Skin epidermis (tissue), 12 donors: ENCODE results near the gene TMEM168.
"Not testable (repeated sequence)": the region's sequence is repeated elsewhere in the genome, so short reads cannot be mapped to it uniquely, and the experiment has no call there.

Source experiments
- H3K27ac ChIP-seq, 21 experiments: fragments of 200-600 bp; sonication (generic) in 11 of 21; one replicate each; pipeline ENCODE4 v1.5.0; 2020; ENCODE audit warnings: mild to moderate bottlenecking in 3 of 21, inconsistent platforms in 2 of 21, moderate library complexity in 2 of 21
- H3K4me3 ChIP-seq, 7 experiments: fragments of 200-600 bp; sonication (generic) in 2 of 7; one replicate each; pipeline ENCODE4 v1.5.0; 2020; ENCODE audit warnings: inconsistent platforms in 2 of 7, mild to moderate bottlenecking in 2 of 7, moderate library complexity in 1 of 7

TMEM168 gene, protein sequence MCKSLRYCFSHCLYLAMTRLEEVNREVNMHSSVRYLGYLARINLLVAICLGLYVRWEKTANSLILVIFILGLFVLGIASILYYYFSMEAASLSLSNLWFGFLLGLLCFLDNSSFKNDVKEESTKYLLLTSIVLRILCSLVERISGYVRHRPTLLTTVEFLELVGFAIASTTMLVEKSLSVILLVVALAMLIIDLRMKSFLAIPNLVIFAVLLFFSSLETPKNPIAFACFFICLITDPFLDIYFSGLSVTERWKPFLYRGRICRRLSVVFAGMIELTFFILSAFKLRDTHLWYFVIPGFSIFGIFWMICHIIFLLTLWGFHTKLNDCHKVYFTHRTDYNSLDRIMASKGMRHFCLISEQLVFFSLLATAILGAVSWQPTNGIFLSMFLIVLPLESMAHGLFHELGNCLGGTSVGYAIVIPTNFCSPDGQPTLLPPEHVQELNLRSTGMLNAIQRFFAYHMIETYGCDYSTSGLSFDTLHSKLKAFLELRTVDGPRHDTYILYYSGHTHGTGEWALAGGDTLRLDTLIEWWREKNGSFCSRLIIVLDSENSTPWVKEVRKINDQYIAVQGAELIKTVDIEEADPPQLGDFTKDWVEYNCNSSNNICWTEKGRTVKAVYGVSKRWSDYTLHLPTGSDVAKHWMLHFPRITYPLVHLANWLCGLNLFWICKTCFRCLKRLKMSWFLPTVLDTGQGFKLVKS

DNA sequence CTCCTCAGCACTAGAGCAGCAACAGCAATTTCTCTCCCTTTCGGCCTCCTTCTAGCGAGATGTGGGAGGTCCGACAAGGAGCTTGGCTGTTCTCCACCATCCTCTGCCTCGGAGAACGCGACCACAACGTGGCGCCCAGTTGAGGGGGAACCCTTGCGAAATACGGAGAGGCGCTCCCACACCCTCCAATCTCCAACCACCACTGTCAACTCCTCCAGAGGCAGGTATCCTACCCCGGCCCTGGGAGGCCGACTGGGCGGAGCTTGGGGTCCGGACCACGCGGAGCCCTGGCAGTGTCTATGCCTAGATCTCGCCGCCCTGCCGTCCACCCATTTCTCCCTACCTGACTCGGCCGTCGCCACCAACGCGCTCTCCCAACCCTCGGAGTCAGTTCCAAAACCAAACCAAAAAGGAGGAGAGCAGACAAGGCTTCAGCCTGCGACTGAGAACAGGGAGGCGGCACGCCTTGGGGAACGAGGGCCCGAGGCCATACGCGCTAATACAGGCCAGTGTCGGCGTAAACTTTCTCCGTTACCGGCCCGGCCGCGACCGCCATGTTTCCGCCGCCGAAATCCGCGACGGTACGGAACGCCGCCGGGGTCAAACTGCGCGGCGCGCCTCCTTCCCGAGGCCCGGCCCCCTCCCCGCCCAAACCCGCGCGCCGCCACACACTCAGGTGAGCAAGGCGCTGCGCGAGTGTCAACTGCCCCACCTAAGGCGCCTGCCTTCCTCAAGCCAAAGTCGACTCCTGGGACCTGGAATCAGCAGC lies at the start of gene TMEM168:
Gene TMEM168, minus strand, starts transcription at position 577 of the 769 bp plus-strand sequence. CDS start 5,568 bp downstream, outside the sequence.
- H3K27ac ChIP-seq = peak within 1 kb of the TSS; percentile 76 to 98 (median 94)
- peak within 1 kb of the TSS; percentile 62 to 88 (median 76) for H3K4me3 ChIP-seq

DNA sequence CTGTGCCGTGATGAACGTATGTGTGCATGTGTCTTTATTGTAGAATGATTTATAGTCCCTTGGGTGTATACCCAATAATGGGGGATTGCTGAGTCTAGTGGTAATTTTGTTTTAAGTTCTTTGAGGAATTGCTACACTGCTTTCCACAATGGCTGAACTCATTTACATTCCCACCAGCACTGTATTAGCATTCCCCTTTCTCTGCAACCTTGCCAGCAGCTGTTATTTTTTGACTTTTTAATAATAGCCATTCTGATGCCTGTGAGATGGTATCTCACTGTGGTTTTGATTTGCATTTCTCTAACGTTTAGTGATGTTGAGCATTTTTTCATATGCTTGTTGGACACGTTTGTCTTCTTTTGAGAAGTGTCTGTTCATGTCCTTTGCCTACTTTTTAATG lies 45.7 kb upstream of the TMEM168 start:
- not testable (repeated sequence) for H3K27ac ChIP-seq, H3K4me3 ChIP-seq

DNA sequence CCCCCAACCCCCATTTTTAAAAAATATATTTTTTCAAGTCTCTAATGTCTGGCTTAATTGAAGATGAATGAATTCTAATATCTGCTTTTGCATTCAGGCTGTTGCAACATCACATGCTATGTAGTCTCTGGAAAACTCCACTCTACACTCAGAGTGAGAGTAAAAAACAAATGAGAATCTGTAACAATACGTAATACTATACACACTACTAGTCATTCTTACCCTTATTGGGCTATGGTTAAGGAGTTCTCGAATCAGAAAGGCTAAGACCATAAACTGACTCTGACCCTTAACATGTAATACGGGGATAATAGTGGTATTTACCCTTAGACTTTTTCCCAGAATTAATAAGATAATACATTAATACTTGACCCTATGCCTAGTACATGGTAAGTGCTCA lies 42.9 kb upstream of the TMEM168 start:
- Histone ChIP-seq H3K27ac (no peak overlapping the region), H3K4me3 (no peak overlapping the region)

DNA sequence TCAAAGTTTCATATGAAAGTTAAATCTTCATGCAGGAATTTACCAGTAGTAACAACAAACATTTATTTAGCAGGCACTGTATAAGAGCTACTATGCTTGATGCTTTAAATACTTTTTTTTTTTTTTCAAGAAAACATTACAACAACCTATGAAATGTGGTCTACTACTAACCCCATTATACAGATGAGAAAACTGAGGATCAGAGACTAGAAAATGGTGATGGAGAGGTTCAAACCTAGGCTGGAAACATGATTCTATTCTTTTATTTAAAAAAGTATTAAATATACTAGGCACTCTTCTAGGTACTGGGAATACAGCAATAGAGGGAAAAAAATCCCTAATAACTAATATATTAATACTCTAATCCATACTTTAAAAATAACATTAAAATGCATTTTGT lies 40.6 kb upstream of the TMEM168 start:
- no peak overlapping the region for H3K4me3 ChIP-seq
- H3K27ac ChIP-seq = no peak overlapping the region

DNA sequence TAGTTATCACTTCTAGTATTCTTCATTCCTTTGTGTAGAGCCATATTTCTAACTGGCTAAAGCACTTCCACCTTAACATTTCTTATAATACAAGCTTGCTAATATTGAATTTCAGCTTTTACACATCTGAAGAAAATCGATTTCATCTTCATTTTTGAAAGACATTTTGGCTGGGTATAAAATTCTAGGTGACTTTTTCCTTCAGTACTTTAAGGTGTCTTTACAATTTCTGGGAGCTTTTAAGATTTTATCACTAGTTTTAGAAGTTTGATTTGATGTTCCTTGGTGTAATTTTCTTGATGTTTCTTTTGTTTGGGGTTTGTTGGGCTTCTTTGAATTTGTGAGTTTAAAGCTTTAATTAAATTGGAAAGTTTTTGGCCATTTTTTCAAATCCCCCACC lies 38.5 kb upstream of the TMEM168 start:
- H3K4me3 ChIP-seq = no peak overlapping the region
- no peak overlapping the region for H3K27ac ChIP-seq

DNA sequence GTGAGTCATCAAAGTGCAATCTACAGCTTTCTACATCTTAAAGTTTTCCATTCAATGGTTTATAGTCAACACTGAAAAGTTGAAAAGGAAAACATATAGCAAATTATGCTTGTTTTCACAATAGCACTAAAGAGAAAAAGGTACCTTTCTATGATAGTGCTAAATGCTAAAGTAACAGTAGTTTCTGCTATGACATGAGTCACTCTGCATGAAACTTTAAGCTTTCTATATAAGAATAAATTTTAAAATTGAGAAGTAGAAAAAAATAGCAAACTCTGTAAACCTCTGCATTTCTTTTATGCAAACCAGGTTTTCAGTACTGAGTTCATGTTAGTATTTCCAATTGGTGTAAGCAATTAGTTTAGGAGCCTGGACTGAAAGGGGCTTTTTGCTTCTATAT lies 31.2 kb upstream of the TMEM168 start:
- H3K27ac ChIP-seq = no peak overlapping the region
- no peak overlapping the region for H3K4me3 ChIP-seq

DNA sequence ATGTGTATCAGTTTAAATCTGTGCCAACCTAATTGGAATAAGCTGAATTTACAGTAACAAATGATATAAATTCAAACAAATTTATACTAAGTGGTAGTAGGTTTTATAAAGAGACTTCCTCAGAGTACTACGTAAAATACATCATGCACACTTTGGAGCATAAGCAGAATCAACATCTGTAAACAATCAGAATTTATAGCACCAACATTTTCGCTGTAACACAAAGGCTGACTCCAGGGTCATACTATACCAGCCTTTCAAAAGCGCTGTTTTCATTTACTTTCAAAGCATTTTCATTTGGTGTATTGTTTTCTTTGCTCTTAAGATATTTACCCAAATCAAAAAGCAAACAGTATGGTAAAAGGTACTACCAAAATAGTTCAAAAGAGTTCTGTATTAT lies 29.3 kb upstream of the TMEM168 start:
- no peak overlapping the region for H3K27ac ChIP-seq
- H3K4me3 ChIP-seq = no peak overlapping the region

DNA sequence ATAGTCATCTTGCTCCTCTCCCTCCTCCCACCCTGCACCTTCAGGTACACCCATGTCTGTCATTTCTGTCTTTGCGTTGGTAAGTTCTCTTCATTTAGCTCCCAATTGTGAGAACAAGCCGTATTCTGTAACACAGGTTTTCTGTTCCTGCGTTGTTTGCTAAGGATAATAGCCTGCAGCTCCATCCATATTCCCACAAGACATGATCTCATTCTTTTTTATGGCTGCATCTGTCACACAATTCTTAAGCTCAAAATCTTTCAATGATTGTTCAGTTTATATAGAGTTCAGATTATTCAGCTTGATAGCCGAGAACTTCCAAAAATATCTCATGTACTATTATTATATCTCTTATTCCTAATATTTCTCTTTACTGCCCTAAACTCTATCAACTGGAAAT lies 16.0 kb upstream of the TMEM168 start:
- Histone ChIP-seq H3K27ac (no peak overlapping the region), H3K4me3 (no peak overlapping the region)

DNA sequence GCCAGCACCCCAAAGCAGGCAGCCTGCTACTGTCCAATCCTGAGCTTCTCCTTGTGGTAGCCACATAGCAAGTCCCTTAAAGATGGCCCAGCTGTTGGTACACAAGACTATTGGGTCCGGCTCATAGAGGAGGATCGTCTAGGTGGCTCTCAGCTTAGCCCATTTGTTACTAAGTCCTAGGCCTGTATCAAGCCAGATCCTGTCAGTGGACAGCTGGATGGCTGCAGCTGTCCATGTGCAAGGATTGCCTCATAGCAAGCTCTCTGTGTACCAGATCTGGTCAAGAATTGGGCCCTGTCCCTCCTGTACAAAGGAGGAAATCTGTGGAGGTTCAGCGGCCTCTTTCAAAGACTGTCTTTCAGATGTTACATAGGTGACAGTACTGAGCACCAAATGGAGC lies 12.2 kb upstream of the TMEM168 start:
- Histone ChIP-seq H3K4me3 (no peak overlapping the region), H3K27ac (no peak overlapping the region)

DNA sequence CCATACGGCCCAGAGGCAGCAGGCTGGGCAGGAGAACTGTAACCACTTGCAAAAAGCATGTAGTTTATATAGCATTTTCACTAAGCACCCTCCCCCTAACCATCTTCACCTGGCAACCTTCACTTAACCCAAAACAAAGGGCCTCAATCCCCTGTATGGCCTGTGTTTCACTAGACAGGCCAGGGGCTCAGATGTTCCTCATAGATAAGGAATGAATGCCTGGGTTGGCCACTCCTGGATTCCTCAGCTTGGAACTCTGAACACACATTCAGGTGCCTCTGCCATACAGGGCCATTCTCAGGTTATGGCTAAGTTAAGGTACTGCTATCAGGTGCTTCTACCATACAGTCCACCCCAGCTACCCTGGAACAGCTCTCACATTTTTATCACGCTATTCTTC lies 10.3 kb upstream of the TMEM168 start:
- Histone ChIP-seq H3K27ac (no peak overlapping the region), H3K4me3 (no peak overlapping the region)

DNA sequence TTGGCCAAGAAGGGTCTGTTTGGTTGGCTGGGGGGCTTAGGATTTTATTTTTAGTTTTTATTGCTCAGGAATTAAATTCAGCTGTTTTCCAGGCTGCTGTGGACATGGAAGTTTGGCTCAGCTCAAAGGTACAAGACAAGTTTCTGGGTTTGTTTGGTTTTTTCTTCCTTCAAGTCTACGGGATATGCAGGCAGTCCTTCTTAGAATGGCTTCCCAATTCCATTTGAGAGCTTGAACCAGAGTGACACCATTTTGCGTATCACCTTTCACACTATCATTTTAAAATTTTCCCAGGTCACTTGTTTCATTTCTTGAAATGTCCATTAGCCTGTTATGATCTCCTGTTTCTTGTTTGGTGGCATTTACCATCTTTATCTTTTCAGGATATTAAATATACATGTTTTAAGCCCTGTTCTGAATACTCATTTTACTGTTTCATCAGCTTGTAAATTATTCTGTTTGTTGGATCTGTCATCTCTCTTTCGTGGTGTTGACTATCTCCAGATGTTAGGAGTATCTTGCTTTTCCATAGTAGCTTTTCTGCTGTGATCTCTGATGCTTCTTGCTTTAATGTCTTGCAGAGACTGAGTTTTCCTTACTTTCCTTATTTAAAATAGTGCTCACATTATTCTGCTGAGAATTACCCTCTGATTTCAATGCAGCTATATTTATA lies 9.4 kb upstream of the TMEM168 start:
- Histone ChIP-seq H3K4me3 (no peak overlapping the region), H3K27ac (no peak overlapping the region)

DNA sequence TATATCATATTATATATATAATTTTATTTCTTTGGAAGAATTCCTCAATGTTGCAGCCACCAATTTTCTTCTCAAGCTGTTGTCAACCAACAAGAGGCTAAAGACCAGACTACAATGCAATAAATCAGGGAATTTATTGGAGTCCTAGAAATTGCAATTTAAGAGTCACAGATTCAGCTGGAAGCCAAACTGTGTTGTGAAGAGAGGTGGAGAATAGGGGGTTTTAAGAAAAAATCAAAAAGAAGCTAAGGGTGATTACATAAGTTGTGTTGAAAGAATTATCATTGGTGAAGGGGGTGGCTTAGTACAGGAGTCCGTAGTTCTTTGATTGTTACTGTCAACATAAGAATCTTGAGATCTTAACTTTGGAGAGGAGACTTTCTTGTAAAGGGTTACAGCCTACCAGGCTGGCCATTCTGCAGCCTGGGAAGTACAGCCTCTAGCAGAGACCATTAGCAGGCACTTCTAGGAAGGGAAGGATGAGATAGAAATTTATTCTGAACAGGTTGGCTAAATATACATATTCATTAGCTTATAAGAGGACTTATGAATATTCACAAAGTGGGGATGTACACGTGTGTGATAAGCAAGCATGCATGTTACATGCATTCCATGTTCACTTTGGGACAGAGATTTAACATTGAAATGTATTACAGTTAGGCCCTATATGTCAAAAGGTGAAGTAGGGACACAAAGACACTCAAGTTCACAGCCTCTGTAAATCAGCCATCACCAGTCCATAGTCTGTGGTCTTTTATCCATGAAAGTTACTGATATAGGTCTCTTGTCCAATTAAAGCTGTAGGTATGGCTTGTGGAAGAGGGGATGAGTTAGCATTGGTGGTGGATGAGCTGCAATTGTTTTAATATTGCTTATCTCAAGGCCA lies 8.3 kb upstream of the TMEM168 start:
- no peak overlapping the region for H3K4me3 ChIP-seq
- H3K27ac ChIP-seq = no peak overlapping the region

DNA sequence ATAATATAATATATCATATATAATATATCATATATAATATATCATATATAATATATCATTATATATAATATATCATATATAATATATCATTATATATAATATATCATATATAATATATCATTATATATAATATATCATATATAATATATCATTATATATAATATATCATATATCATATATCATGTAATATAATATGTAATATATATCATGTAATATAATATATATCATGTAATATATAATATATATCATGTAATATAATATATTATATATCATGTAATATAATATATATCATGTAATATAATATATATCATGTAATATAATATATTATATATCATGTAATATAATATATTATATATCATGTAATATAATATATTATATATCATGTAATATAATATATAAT lies 6.4 kb upstream of the TMEM168 start:
- H3K27ac ChIP-seq, H3K4me3 ChIP-seq: not testable (repeated sequence)

DNA sequence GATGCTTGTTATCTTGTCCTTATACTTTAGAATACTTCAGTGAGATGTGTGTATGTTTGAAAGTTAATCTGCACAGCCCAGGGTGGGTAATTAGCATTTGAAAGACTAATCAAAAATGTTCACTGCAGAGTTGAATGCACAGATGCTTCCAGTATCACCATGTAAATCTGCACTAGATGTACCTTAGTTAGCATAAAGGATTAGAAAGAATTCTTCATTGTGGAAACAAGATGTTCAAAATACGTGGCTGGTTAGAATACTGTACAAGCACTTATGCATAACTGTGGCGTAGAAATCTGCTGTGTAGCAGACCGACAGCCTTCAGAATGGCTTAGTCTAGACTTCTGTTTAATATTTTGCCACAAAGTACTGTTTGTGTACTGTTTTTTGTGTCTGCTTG lies 2.2 kb upstream of the TMEM168 start:
- H3K27ac ChIP-seq = no peak overlapping the region

DNA sequence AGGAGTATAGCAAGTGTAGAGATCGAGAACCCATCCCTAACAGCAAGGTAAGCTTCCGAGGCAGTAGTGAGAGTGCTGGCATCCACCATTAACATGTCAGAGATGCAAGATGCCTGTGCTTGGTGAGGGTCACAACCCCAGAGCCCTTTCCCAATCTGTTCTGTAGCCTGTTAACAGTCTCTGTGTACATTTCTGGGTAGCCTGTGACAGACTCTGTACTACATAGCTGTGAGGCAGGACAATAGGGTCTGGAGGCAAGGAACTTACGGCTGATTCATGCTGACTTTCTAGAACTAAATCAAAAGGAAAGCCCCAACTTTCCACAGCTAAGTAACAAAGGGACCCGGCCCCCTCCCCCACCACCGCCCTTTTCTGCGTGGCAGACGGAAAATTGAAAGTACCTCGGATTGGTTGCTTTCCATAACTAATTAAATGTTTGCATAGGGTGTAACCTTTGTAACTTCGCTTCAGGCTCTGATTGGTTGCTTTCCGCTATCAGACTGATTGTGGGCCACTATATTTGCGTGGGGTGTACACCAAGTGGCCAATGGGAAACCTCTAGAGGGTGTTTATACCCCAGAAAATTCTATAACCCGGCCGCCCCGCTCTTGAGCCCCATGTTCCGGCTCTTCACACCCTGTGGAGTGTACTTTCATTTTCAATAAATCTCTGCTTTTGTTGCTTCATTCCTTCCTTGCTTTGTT lies 1.4 kb upstream of the TMEM168 start:
- H3K4me3 ChIP-seq = peak overlapping the region in 2 of 7 experiments; percentile 7 to 25
- peak overlapping the region in 4 of 21 experiments; percentile 39 to 96 (median 47) for H3K27ac ChIP-seq

More for the DNA sequence above, 2.2 kb upstream of the TMEM168 start:
- no peak overlapping the region for H3K4me3 ChIP-seq

DNA sequence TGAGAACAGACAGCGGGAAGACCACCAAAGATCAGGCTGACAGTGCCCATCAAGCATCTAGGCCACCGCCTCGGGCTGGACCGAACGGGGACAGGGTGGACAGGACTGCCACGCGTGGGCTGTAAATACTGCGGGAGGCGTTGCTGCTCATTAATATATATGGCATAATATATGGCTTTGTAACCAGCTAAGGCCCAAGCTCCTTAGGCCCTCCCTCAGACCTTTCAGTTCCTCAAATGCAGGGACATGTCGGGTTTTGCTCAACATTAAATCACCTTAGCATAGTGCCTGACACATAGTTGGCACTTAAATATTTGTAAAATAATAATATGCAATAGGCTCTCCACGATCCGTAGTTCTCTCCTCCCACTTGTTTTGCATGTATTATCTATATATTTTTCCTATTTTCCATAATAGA lies 402 bp upstream of the TMEM168 start:
- Histone ChIP-seq H3K27ac (peak overlapping the region in 20 of 21 experiments; percentile 81 to 98 (median 94)), H3K4me3 (peak overlapping the region; percentile 62 to 88 (median 76))

DNA sequence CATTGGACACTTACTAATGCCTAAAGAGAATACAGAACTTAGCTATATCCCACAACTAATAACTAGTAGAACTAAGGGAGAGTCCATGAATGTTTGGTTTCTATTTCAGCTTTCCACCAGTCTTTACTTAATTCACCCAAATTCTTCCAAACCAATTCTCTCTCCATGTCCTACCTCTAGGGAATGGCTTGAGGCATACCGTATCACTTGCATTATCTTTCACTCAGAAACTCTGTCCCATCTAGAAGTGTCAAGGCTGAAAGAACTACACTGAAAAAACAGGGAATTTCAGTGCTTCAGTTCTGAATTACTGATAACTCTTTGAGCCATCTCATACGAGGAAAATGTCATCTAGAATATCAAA lies 758 bp downstream of the TMEM168 start:
- Histone ChIP-seq H3K4me3 (peak overlapping the region; percentile 62 to 88 (median 76)), H3K27ac (peak overlapping the region in 20 of 21 experiments; percentile 81 to 98 (median 94))

DNA sequence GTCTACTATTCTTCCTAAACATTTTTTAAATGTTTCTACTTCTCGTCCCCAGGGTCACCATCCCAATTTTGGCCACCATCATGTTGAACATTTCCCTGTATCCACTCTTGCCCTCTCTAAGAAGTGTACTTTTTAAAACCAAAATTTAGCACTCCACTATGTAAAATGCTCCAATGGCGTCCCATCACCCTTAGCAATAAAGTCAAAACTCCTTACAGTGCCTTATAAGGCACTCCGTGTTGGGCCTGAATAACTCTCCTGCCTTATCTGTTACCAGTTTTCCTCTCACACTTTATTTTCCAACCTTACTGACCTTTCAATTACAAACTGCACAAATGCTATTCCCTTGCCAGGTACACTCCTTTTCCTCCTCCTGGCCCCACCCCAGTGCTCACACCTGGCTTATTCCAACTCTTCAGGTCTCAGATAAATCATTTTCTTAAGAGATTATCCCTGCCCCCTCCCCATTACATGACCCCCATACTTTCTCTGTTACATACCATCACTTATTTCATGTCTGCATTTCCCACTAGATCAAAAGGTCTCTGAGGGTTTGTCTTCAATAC lies 1.3 kb downstream of the TMEM168 start:
- Histone ChIP-seq H3K27ac (peak overlapping the region in 13 of 21 experiments; percentile 89 to 98 (median 95)), H3K4me3 (peak overlapping the region; percentile 62 to 88 (median 76))
